GM15510 (cell line): ENCODE data around the gene IPO9.

ENCODE experiments used
- POLR2A ChIP-seq: IDR thresholded peaks from 3 replicates; pipeline ENCODE4 v1.6.1; 2011; ENCODE audit warnings: borderline replicate concordance; ENCODE audit not compliant: insufficient read length; ENCODE audit errors: extremely low read depth

The IPO9 gene

DNA sequence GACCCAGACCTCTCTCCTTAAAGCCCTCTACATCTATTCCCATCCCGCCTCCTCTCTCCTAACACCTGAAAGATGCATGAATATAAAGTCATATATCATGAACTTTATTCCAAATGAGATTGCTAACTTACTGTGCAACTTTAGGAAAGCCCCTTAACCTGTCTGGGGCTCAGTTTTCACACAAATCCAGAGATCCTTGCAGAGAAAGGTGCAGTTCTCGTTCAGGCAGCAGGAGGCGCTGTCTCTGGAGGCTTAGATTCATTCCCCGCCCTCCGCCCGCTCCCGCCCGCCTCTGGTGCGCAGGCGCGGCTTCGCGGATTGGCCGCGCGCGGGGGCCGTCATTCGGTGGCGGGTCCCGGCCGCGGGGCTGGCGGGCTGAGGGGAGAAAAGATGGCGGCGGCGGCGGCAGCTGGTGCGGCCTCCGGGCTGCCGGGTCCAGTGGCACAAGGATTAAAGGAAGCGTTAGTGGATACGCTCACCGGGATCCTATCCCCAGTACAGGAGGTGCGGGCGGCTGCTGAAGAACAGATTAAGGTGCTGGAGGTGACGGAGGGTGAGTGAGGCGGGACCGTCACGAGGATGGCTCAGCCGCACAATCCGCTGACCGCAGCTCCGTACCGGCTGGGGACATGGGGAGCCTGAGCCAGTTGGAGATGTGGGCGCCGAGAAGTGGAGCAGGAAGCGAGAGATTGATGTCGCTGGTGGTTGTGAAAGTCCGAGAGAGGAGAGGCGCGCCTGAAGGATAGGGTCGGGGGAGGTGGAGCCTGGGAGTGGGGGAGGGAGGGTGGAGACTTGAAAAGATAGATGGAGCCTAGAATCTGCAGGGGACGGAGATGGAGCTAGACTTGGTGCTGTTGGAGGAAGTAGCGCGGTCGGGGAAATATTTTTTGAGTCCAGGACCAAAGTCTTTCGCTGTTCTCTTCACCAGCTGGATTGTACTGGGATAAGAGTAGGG lies at the start of gene IPO9:
TSS of gene IPO9 (plus strand) at position 338 of the 955 bp plus-strand sequence. CDS start at position 391, 53 bp downstream.
- peak; percentile 91 for TF ChIP-seq POLR2A

DNA sequence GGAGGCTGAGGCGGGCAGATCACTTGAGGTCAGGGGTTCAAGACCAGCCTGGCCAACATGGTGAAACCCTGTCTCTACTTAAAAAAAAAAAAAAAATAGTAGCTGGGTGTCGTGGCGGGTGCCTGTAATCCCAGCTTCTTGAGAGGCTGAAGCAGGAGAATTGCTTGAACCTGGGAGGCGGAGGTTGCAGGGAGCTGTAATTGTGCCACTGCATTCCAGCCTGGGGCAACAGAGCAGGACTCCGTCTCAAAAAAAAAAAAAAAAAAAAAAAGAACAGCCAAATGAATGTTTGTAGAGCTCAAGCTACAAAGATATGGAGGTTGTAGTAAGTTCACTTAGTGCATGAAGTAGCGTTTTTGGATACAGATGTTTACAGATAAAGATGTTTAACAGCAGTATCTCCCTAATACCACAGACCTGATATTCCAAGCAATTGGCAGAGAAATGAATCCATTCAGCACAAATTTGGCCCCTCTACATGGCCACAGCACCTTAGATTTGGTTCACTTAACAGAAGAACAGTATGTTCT lies 49.5 kb upstream of the IPO9 start:
- TF ChIP-seq POLR2A: no peak

- no peak for TF ChIP-seq POLR2A
These were observed 48.0 kb upstream of the IPO9 start for GRCh38 chr1:201780952-201781351.

- TF ChIP-seq POLR2A: no peak
These were observed 47.5 kb upstream of the IPO9 start for GRCh38 chr1:201781437-201781836.

GRCh38 chr1:201782353-201782752 lies 46.6 kb upstream of the IPO9 start:
- TF ChIP-seq POLR2A: no peak

GRCh38 chr1:201783058-201783457 lies 45.9 kb upstream of the IPO9 start:
- no peak for TF ChIP-seq POLR2A

GRCh38 chr1:201783572-201783971 lies 45.4 kb upstream of the IPO9 start:
- no peak for TF ChIP-seq POLR2A

DNA sequence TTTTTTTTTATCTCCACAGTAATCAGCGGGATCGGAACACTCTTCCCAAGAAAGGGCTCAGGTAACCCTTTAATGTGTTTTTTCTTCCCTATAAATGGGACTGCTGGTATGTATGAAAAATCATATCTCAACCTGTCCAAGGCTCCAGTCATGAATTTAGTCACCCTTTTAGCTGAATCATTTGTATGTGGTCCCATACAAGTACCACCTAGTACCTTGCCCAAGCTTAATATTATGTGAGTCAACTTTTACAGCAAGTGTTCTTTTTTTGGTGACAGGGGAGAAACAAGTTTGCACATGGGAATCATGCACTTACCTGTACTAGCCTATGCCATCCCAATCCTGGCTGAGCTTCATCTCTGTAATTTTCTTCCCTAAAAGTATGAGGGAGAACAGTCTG lies 43.7 kb upstream of the IPO9 start:
- no peak for TF ChIP-seq POLR2A

DNA sequence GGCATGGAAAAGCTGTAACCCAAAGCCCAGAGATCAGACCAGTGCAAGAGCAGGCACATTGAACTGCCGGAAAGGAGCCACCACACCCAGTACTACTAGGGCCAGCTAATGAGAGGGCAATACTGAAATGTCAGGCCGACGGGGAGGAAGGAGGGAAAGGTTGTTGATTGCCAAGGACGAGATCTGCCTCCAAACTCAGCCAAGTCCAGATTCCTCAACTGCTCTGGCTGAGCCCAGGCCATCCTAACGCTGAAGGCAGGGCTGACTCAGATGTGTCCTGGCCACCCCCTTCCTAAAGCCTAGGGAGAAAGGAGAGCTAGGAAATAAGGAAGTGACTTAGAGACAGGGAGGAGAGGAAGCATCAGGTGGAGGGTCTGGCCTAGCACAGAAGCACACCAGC lies 42.1 kb upstream of the IPO9 start:
- TF ChIP-seq POLR2A: no peak

GRCh38 chr1:201788296-201788695 lies 40.7 kb upstream of the IPO9 start:
- no peak for TF ChIP-seq POLR2A

DNA sequence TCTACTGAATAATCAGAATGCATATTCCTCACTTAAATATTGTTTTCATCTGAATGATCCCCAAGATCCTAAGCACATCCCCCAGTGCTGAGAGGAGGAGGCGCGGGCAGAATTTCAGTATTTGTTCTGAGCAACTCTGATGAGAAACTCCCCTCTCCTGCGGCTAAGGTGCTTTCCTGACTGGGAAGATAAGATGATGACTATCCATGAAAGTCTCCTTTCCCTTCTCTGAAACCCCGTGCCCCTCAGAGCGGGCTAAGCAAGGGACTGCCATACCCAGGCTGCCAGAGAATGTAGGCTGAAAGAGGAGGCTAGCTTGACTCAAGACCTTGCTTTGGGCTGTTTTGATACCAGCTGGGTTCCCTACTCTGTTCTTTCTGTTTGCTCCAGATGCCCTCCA lies 39.7 kb upstream of the IPO9 start:
- TF ChIP-seq POLR2A: no peak

- no peak for TF ChIP-seq POLR2A
These were observed 38.7 kb upstream of the IPO9 start for GRCh38 chr1:201790261-201790660.

GRCh38 chr1:201791051-201791778 lies 37.7 kb upstream of the IPO9 start:
- TF ChIP-seq POLR2A: no peak

DNA sequence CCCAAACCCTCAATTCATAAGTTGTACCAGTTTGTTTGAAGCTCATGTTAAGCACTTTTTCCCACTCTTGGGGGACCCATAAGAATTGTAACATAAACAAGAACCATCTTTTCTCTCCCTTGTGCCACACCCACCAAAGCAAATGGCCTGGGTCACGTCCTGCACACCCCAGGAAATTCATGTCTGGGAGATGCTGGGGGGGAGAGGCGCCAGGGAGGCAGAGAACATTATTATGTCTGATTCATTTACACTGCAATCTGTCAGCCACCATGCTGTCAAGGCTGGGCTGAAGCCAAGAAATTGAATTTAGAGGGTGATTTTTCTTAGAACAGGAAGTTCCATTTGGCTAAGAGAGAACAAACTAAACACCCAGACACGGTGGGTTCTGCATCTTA lies 37.2 kb upstream of the IPO9 start:
- TF ChIP-seq POLR2A: no peak
